IMR-90 (cell line): ENCODE measurements around the gene PTGES3. TPM values are rescaled to one million over a fixed set of nuclear protein-coding genes. Genes with fewer than 3 reads are reported as not detected.
A peak's percentile ranks its signal among the peaks of the same experiment; 100 is the strongest.

ENCODE experiments used
- ATAC-seq: fragments of 200-7000 bp; cut with Tn5 transposase; 2 replicates; pipeline ENCODE4 v1.9.1; 2020; ENCODE audit warnings: low read depth, mild to moderate bottlenecking, moderate library complexity
- BruUV-seq: library from RNA; stranded (reverse); fragments of 400-500 nt; replicated peaks from 2 replicates; lab custom pipeline; 2021; lab: Mats Ljungman, UMichigan
- CTCF ChIA-PET: fragments of 300-600 bp; formaldehyde crosslinking; extraction: SDS; loops from one replicate; lab custom pipeline; 2021; ENCODE audit warnings: antibody characterized with exemption; lab: Yijun Ruan, JAX
- POLR2A ChIA-PET: fragments of 300-600 bp; sonication (Branson Sonifier 250); formaldehyde crosslinking; loops from one replicate; lab custom pipeline; 2022; ENCODE audit warnings: antibody characterized with exemption; ENCODE audit not compliant: unreplicated experiment; lab: Charles Lee
- DNase-seq: peaks from one replicate; pipeline ENCODE4 v3.0.0; 2013
- H2AFZ ChIP-seq: replicated peaks from 2 replicates; pipeline ENCODE3; 2013; ENCODE audit warnings: low read length, mild to moderate bottlenecking; ENCODE audit not compliant: poor library complexity
- H2AK5ac ChIP-seq: 2 replicates; pipeline ENCODE4 v1.6.1; 2013; ENCODE audit warnings: low read depth, low read length, inconsistent platforms
- H2AK9ac ChIP-seq: replicated peaks from 2 replicates; pipeline ENCODE3; 2013; ENCODE audit warnings: mild to moderate bottlenecking, low read depth, low read length, moderate library complexity; ENCODE audit not compliant: poor library complexity
- H2BK120ac ChIP-seq: 2 replicates; pipeline ENCODE4 v1.6.1; 2013; ENCODE audit warnings: low read depth, low read length, inconsistent platforms
- H2BK15ac ChIP-seq: 3 replicates; pipeline ENCODE4 v1.6.1; 2013; ENCODE audit warnings: low read depth, low read length, inconsistent platforms
- H2BK20ac ChIP-seq: 2 replicates; pipeline ENCODE4 v1.6.1; 2013; ENCODE audit warnings: low read depth, mild to moderate bottlenecking, inconsistent platforms, low read length, moderate library complexity
- H2BK5ac ChIP-seq: 2 replicates; pipeline ENCODE4 v1.6.1; 2013; ENCODE audit warnings: mild to moderate bottlenecking, low read depth, low read length, inconsistent platforms; ENCODE audit not compliant: poor library complexity, severe bottlenecking
- H3K14ac ChIP-seq: replicated peaks from 2 replicates; pipeline ENCODE4 v1.6.1; 2013; ENCODE audit warnings: low read depth, low read length, inconsistent platforms
- H3K18ac ChIP-seq: 2 replicates; pipeline ENCODE4 v1.6.1; 2013; ENCODE audit warnings: low read depth, low read length, control low read depth
- H3K23ac ChIP-seq: 2 replicates; pipeline ENCODE4 v1.6.1; 2013; ENCODE audit warnings: low read depth, low read length, inconsistent platforms
- H3K27ac ChIP-seq: 2 replicates; pipeline ENCODE4 v1.5.1; 2013; ENCODE audit warnings: mild to moderate bottlenecking, control low read depth, low read length; ENCODE audit not compliant: insufficient read depth
- H3K27me3 ChIP-seq: 2 replicates; pipeline ENCODE4 v1.6.1; 2013; ENCODE audit warnings: low read length; ENCODE audit not compliant: control insufficient read depth, insufficient read depth
- H3K36me3 ChIP-seq: 2 replicates; pipeline ENCODE4 v1.6.1; 2013; ENCODE audit warnings: low read length, mixed read lengths; ENCODE audit not compliant: control insufficient read depth, insufficient read depth
- H3K4ac ChIP-seq: 2 replicates; pipeline ENCODE4 v1.6.1; 2013; ENCODE audit warnings: low read depth, low read length, inconsistent platforms
- H3K4me1 ChIP-seq: 2 replicates; pipeline ENCODE4 v1.6.1; 2013; ENCODE audit warnings: low read length, mixed read lengths; ENCODE audit not compliant: control insufficient read depth, insufficient read depth
- H3K4me2 ChIP-seq: 2 replicates; pipeline ENCODE4 v1.6.1; 2013; ENCODE audit warnings: low read depth, mild to moderate bottlenecking, control low read depth, low read length, moderate library complexity
- H3K4me3 ChIP-seq: 2 replicates; pipeline ENCODE4 v1.5.1; 2013; ENCODE audit warnings: low read depth, mild to moderate bottlenecking, control low read depth, low read length, moderate library complexity; ENCODE audit not compliant: insufficient read depth
- H3K56ac ChIP-seq: 2 replicates; pipeline ENCODE4 v1.6.1; 2013; ENCODE audit warnings: low read length, inconsistent platforms; ENCODE audit not compliant: insufficient read depth; ENCODE audit errors: extremely low read depth
- H3K79me1 ChIP-seq, 2 experiments: 2 replicates each; pipeline ENCODE4 v1.6.1; 2013; ENCODE audit warnings: low read length in 2 of 2, inconsistent platforms in 1 of 2, low read depth in 1 of 2
- H3K9ac ChIP-seq: 2 replicates; pipeline ENCODE4 v1.6.1; 2013; ENCODE audit warnings: low read depth, low read length, control low read depth
- H3K9me1 ChIP-seq: 2 replicates; pipeline ENCODE4 v1.6.1; 2013; ENCODE audit warnings: low read length, inconsistent platforms; ENCODE audit not compliant: insufficient read depth
- H3K9me3 ChIP-seq: 2 replicates; pipeline ENCODE4 v1.6.1; 2013; ENCODE audit warnings: low read length; ENCODE audit not compliant: control insufficient read depth, insufficient read depth
- H4K20me1 ChIP-seq: 2 replicates; pipeline ENCODE4 v1.6.1; 2013; ENCODE audit warnings: low read length, inconsistent platforms; ENCODE audit not compliant: insufficient read depth
- H4K5ac ChIP-seq: 2 replicates; pipeline ENCODE4 v1.6.1; 2013; ENCODE audit warnings: mild to moderate bottlenecking, low read depth, low read length, control low read depth
- H4K8ac ChIP-seq, 2 experiments: 2 replicates each; pipeline ENCODE4 v1.6.1; 2013; ENCODE audit warnings: low read depth in 2 of 2, low read length in 2 of 2, control low read depth in 1 of 2, inconsistent platforms in 1 of 2
- H4K91ac ChIP-seq: 2 replicates; pipeline ENCODE4 v1.6.1; 2013; ENCODE audit warnings: low read depth, low read length, inconsistent platforms; ENCODE audit not compliant: insufficient read depth
- BHLHE40 ChIP-seq: fragments of 150-350 bp; IDR thresholded peaks from 2 replicates; pipeline ENCODE4 v1.6.1; 2016; ENCODE audit warnings: mild to moderate bottlenecking, low read depth, low read length
- CEBPB ChIP-seq: IDR thresholded peaks from 2 replicates; pipeline ENCODE4 v1.6.1; 2012; ENCODE audit warnings: low read depth, low read length, improper control_type of control experiment
- CHD1 ChIP-seq: IDR thresholded peaks from 2 replicates; pipeline ENCODE4 v1.6.1; 2012; ENCODE audit warnings: low read depth, low read length, improper control_type of control experiment
- CTCF ChIP-seq: conservative IDR thresholded peaks from 2 replicates; pipeline ENCODE4 v1.5.1; 2012; ENCODE audit warnings: mild to moderate bottlenecking, low read depth, low read length, improper control_type of control experiment
- MAFK ChIP-seq: IDR thresholded peaks from 2 replicates; pipeline ENCODE4 v1.6.1; 2012; ENCODE audit warnings: low read depth, low read length, improper control_type of control experiment
- MAZ ChIP-seq: IDR thresholded peaks from 2 replicates; pipeline ENCODE4 v1.6.1; 2012; ENCODE audit warnings: low read depth, mild to moderate bottlenecking, low read length, improper control_type of control experiment, moderate library complexity, borderline replicate concordance
- MXI1 ChIP-seq: IDR thresholded peaks from 2 replicates; pipeline ENCODE4 v1.6.1; 2012; ENCODE audit warnings: low read depth, mild to moderate bottlenecking, low read length, moderate library complexity, borderline replicate concordance
- NFE2L2 ChIP-seq: fragments of 150-350 bp; IDR thresholded peaks from 2 replicates; pipeline ENCODE4 v1.6.1; 2016; ENCODE audit warnings: low read depth, mild to moderate bottlenecking, low read length
- RAD21 ChIP-seq: IDR thresholded peaks from 2 replicates; pipeline ENCODE4 v1.6.1; 2012; ENCODE audit warnings: low read length, improper control_type of control experiment
- WGBS, 2 experiments: methylation state at CpG; one replicate each; pipeline versions ENCODE4 v1.1.5 to v1.1.7; 2013; ENCODE audit warnings: missing lambda C conversion rate in 2 of 2; ENCODE audit not compliant: insufficient read length in 1 of 2; ENCODE audit errors: extremely low coverage in 2 of 2; 5-methylcytosine and 5-hydroxymethylcytosine counted together
- dilution Hi-C: fragments of 300-500 bp; cut with HindIII; formaldehyde crosslinking; loops from one replicate; pipeline ENCODE4 v1.14.3; 2018; ENCODE audit warnings: low sequenced_read_pairs; ENCODE audit not compliant: unreplicated experiment
- in situ Hi-C: fragments of 300-500 bp; cut with MboI; formaldehyde crosslinking; loops from 3 replicates; pipeline ENCODE4 v1.14.3; 2019; ENCODE audit warnings: low sequenced_read_pairs, inconsistent platforms, mixed read lengths
- intact Hi-C: fragments of 100-400 bp; cut with micrococcal nuclease; formaldehyde crosslinking; loops from 2 replicates; pipeline ENCODE4 v1.10.0; 2022
- polyA plus RNA-seq, 3 experiments: library from polyadenylated mRNA; depleted of rRNA; stranded (reverse); fragments of >200 nt; gene quantifications; 2 replicates each; pipeline ENCODE4 v1.2.3, GENCODE V29; 2012; ENCODE audit warnings: low replicate concordance in 1 of 3
- total RNA-seq: library from RNA; depleted of rRNA; stranded (reverse); fragments of >200 nt; gene quantifications from 2 replicates; pipeline ENCODE4 v1.2.3, GENCODE V29; 2012

The PTGES3 gene
- total and polyA plus RNA-seq, 2 of the 4 experiments (the other 2 are of a cell fraction): 42.7 to 73.2 TPM

DNA sequence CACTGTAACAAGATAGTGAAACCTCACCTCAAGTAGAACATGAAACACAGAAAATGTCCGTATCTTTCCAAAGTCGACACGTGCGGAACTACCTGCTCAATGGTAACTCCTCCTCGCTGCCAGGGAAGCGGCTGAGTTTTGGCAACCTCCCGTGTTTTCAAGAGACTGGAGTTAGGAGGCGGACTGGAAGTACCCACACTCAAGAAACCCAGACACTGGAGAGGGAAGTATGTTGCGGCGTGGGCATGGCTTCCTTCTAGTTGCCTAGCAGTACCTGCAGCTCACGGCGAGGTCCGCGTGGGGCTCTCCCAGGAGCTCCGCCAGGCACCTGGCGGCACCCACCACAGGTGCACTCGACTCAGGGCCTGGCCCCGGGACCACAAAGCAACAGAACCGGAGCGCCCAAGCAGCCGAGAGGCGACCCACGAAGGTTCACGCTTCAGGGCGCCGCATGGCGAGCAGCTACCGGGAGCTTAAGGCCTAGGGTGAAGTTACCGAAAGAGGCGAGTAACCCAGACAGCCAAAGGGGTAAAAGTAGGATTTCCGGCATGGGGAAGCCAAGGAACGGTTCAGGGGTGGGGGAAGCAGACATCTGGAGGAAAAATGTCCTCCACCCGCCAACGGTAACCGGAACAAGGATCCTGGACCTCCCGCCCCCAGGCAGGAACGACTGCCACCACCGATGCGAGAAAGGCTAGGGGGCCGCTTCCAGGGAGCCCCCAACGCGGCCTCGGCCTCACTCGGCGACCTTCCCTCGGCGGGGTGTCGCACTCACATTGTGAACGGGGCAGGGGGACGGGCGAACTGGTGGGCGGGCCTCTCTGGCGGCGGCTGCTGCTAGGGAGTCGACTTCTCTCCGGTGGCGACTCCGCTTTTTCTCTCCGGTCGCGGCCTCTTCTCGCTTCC is 608 bp downstream of the PTGES3 start:
- peaks cover 47% of the 10 kb centered on the region for H4K20me1 ChIP-seq
- CTCF ChIA-PET: interaction anchor here (0.6 to 2.2 kb wide), 2 partner anchors 11 to 51 kb away, joined by 3 to 7 read pairs; no protein-coding TSS in a partner anchor
- H2AK9ac ChIP-seq: peak overlapping the region; percentile 97
- peak overlapping the region; percentile 4; the same call in 1 of the 3 replicates for H2BK15ac ChIP-seq
- H3K9me1 ChIP-seq: no peaks in the 10 kb centered on the region
- dilution Hi-C loops (no loop called here), in situ Hi-C loops (no loop called here), intact Hi-C loops (loop anchor here (1.0 kb wide), 2 partner anchors 38 to 50 kb away; partner anchors contain the start of gene NACA)
- H3K23ac ChIP-seq: peak overlapping the region; percentile 99
- WGBS, 2 experiments: 0% methylated on average over 33 of the region's 62 CpGs; no CpG with 5 or more reads in 1 of the 2 experiments
- peak overlapping the region; percentile 89 for H4K91ac ChIP-seq
- H4K8ac ChIP-seq: peak overlapping the region; percentile 84 to 96
- ATAC-seq (peak; percentile 3), DNase-seq (no peak)
- peak overlapping the region; percentile 99 for H3K27ac ChIP-seq
- TF ChIP-seq RAD21 (no peak), MAFK (no peak), CEBPB (no peak), MXI1 (no peak), BHLHE40 (no peak), CTCF (no peak), NFE2L2 (no peak), CHD1 (no peak), MAZ (no peak)
- H2AK5ac ChIP-seq: peak overlapping the region; percentile 79
- H3K4me1 ChIP-seq: peaks cover 6% of the 10 kb centered on the region
- no peak overlapping the region for H2BK20ac ChIP-seq
- peak overlapping the region; percentile 90 for H2AFZ ChIP-seq
- TSS peak; percentile 59 for BruUV-seq
- H3K9ac ChIP-seq: peak overlapping the region; percentile 98
- POLR2A ChIA-PET: interaction anchor here (0.6 to 1.3 kb wide), 8 partner anchors 10 to 345 kb away, joined by 3 to 8 read pairs (median 4); partner anchors contain the start of gene NACA
- no peaks in the 10 kb centered on the region for H3K27me3 ChIP-seq
- H3K56ac ChIP-seq: peak overlapping the region; percentile 97
- peak overlapping the region; percentile 66 for H2BK120ac ChIP-seq
- H3K18ac ChIP-seq: peak overlapping the region; percentile 59
- peaks cover 6 to 15% of the 10 kb centered on the region in 2 experiments; a peak in 3 of 4 replicates for H3K79me1 ChIP-seq
- peak overlapping the region; percentile 96 for H3K14ac ChIP-seq
- peak overlapping the region; percentile 65 for H4K5ac ChIP-seq
- H3K36me3 ChIP-seq: peaks cover 2% of the 10 kb centered on the region
- peak overlapping the region; percentile 92 for H3K4ac ChIP-seq
- peak overlapping the region; percentile 84 for H2BK5ac ChIP-seq
- H3K9me3 ChIP-seq: no peaks in the 10 kb centered on the region
- H3K4me3 ChIP-seq: peak overlapping the region; percentile 93
- H3K4me2 ChIP-seq: peak overlapping the region; percentile 82
